HFFc6 (cell line): ENCODE data around the gene MTERF4. TPM values are rescaled to one million over a fixed set of nuclear protein-coding genes. Genes with fewer than 3 reads are reported as not detected.

Experiments used
- DNase-seq: peaks from one replicate; pipeline ENCODE4 v3.0.0-alpha.2; 2018
- H3K27ac Mint-ChIP-seq: 2 replicates; pipeline ENCODE4 v1.8.0; 2020; ENCODE audit warnings: mild to moderate bottlenecking, mixed read lengths
- H3K27me3 Mint-ChIP-seq: 2 replicates; pipeline ENCODE4 v1.8.0; 2021; ENCODE audit warnings: mild to moderate bottlenecking, moderate library complexity, mixed read lengths; ENCODE audit not compliant: insufficient read depth
- H3K36me3 Mint-ChIP-seq: 2 replicates; pipeline ENCODE4 v1.8.0; 2021; ENCODE audit warnings: low read depth, mixed read lengths
- H3K4me1 Mint-ChIP-seq: 2 replicates; pipeline ENCODE4 v1.8.0; 2020; ENCODE audit warnings: low read depth, mixed read lengths
- H3K4me3 Mint-ChIP-seq: 2 replicates; pipeline ENCODE4 v1.8.0; 2020; ENCODE audit warnings: mild to moderate bottlenecking, moderate library complexity, mixed read lengths
- H3K9me3 Mint-ChIP-seq: 2 replicates; pipeline ENCODE4 v1.8.0; 2020; ENCODE audit warnings: mild to moderate bottlenecking, mixed read lengths
- CTCF ChIP-seq: fragments of 200-600 bp; sonication (generic); IDR thresholded peaks from 2 replicates; pipeline ENCODE4 v1.5.0; 2021; ENCODE audit warnings: antibody characterized with exemption, mild to moderate bottlenecking
- total RNA-seq, 6 experiments: library from RNA; stranded (reverse); fragmentation: NEBNext Ultra II Directional; extraction: Animal tissue kit (Norgen Biotek cat#: 25700); gene quantifications; 2 replicates in 1 of 6; 3 replicates in 5 of 6; pipeline ENCODE4 v1.2.3, GENCODE V29; 2021

Gene MTERF4
- total RNA-seq, 6 experiments from 2014 or later = 17.2 to 20.6 (median 17.9) TPM

GRCh38 chr2:241063093-241063551 is 39.0 kb downstream of the MTERF4 start:
- no peaks in the 10 kb centered on the region for H3K36me3 Mint-ChIP-seq
- TF ChIP-seq CTCF = no peak
- no peak overlapping the region for H3K4me3 Mint-ChIP-seq
- H3K4me1 Mint-ChIP-seq = no peaks in the 10 kb centered on the region
- H3K27me3 Mint-ChIP-seq = peaks cover 17% of the 10 kb centered on the region
- no peak for DNase-seq
- no peaks in the 10 kb centered on the region for H3K9me3 Mint-ChIP-seq
- H3K27ac Mint-ChIP-seq = no peak overlapping the region

GRCh38 chr2:241062389-241063092 is 39.5 kb downstream of the MTERF4 start:
- no peak overlapping the region for H3K27ac Mint-ChIP-seq
- H3K4me3 Mint-ChIP-seq = no peak overlapping the region
- no peak for DNase-seq
- H3K27me3 Mint-ChIP-seq = peaks cover 15% of the 10 kb centered on the region
- H3K4me1 Mint-ChIP-seq = no peaks in the 10 kb centered on the region
- TF ChIP-seq CTCF = no peak
- H3K36me3 Mint-ChIP-seq = no peaks in the 10 kb centered on the region
- H3K9me3 Mint-ChIP-seq = no peaks in the 10 kb centered on the region

GRCh38 chr2:241061275-241061674 is 40.8 kb downstream of the MTERF4 start:
- Mint-ChIP-seq H3K9me3 (no peaks in the 10 kb centered on the region), H3K36me3 (no peaks in the 10 kb centered on the region), H3K4me3 (no peak overlapping the region), H3K27ac (no peak overlapping the region), H3K27me3 (peaks cover 14% of the 10 kb centered on the region), H3K4me1 (no peaks in the 10 kb centered on the region)
- no peak for TF ChIP-seq CTCF
- DNase-seq = peak; percentile 14

GRCh38 chr2:241053576-241054251 is 48.4 kb downstream of the MTERF4 start:
- Mint-ChIP-seq H3K9me3 (no peaks in the 10 kb centered on the region), H3K4me3 (no peak overlapping the region), H3K36me3 (no peaks in the 10 kb centered on the region), H3K27ac (no peak overlapping the region), H3K27me3 (peaks cover under 1% of the 10 kb centered on the region), H3K4me1 (no peaks in the 10 kb centered on the region)
- no peak for TF ChIP-seq CTCF
- DNase-seq = no peak

- H3K4me3 Mint-ChIP-seq = no peak overlapping the region
- no peak for TF ChIP-seq CTCF
- no peaks in the 10 kb centered on the region for H3K36me3 Mint-ChIP-seq
- DNase-seq = no peak
- H3K4me1 Mint-ChIP-seq = no peaks in the 10 kb centered on the region
- H3K27ac Mint-ChIP-seq = no peak overlapping the region
- H3K27me3 Mint-ChIP-seq = no peaks in the 10 kb centered on the region; the same call in 1 of the 2 replicates
- no peaks in the 10 kb centered on the region for H3K9me3 Mint-ChIP-seq
Measured at GRCh38 chr2:241052677-241053360, 49.3 kb downstream of the MTERF4 start.
